Measurements from ENCODE around the gene PXMP2.

DNA sequence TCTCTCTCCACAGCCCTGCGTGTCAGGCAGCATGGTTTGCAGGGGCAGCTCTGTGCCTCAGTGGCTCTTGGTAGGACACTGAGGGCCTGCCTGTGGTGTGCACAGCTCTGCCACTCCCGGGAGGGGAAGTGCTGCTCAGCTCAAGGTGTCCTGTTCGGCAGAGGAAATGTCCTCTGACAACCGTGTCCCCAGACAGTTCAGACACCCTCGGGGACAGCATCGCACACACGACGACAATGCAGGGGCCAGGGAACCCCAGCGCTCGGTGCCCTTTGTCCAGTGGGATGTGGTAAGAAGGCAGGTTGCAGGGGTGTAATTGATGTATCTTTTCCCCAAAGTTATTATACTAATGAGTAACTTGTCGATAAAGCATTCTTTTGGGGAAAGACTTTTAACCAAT is 60.0 kb downstream of the PXMP2 start:
- TF ChIP-seq EZH2phosphoT487 (IDR thresholded peaks at IDR 0.05; ENCODE audit: borderline replicate concordance): no peak
- TF ChIP-seq, protein P1, sequence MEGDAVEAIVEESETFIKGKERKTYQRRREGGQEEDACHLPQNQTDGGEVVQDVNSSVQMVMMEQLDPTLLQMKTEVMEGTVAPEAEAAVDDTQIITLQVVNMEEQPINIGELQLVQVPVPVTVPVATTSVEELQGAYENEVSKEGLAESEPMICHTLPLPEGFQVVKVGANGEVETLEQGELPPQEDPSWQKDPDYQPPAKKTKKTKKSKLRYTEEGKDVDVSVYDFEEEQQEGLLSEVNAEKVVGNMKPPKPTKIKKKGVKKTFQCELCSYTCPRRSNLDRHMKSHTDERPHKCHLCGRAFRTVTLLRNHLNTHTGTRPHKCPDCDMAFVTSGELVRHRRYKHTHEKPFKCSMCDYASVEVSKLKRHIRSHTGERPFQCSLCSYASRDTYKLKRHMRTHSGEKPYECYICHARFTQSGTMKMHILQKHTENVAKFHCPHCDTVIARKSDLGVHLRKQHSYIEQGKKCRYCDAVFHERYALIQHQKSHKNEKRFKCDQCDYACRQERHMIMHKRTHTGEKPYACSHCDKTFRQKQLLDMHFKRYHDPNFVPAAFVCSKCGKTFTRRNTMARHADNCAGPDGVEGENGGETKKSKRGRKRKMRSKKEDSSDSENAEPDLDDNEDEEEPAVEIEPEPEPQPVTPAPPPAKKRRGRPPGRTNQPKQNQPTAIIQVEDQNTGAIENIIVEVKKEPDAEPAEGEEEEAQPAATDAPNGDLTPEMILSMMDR (conservative IDR thresholded peaks at IDR 0.05; ENCODE audit: low read length): no peak
